Activated T-cell treated with anti-CD3 and anti-CD28 coated beads, Interleukin-2, amount 50 U/mL, for 24 hours (primary cell): ENCODE measurements around the gene MAMDC2.

Experiments used
- DNase-seq: peaks from one replicate; pipeline ENCODE4 v3.0.0-alpha.2; 2020
- H3K27ac Mint-ChIP-seq: 2 replicates; pipeline ENCODE4 v1.8.0; 2020; ENCODE audit warnings: mild to moderate bottlenecking, mixed read lengths
- H3K27me3 Mint-ChIP-seq: 2 replicates; pipeline ENCODE4 v1.8.0; 2020; ENCODE audit warnings: mixed read lengths
- H3K36me3 Mint-ChIP-seq: 2 replicates; pipeline ENCODE4 v1.8.0; 2020; ENCODE audit warnings: low read depth, mixed read lengths
- H3K4me1 Mint-ChIP-seq: 2 replicates; pipeline ENCODE4 v1.8.0; 2020; ENCODE audit warnings: low read depth, mixed read lengths
- H3K4me3 Mint-ChIP-seq: 2 replicates; pipeline ENCODE4 v1.8.0; 2020; ENCODE audit warnings: mild to moderate bottlenecking, moderate library complexity, mixed read lengths
- H3K9me3 Mint-ChIP-seq: 2 replicates; pipeline ENCODE4 v1.8.0; 2020; ENCODE audit warnings: mixed read lengths

MAMDC2 gene

GRCh38 chr9:70043689-70044489, at the start of gene MAMDC2:
Gene MAMDC2 (plus strand): TSS chr9:70043848. CDS start chr9:70044198, 350 bp downstream.
- H3K4me1 Mint-ChIP-seq: peaks cover 9% of the 10 kb centered on the region
- H3K36me3 Mint-ChIP-seq: no peaks in the 10 kb centered on the region
- peak within 1 kb of the TSS; percentile 51 for H3K4me3 Mint-ChIP-seq
- H3K9me3 Mint-ChIP-seq: no peaks in the 10 kb centered on the region
- H3K27me3 Mint-ChIP-seq: peaks cover 72% of the 10 kb centered on the region
- H3K27ac Mint-ChIP-seq: no peak within 1 kb of the TSS
- DNase-seq: no peak

- Mint-ChIP-seq H3K27ac (no peak overlapping the region), H3K27me3 (peaks cover 14% of the 10 kb centered on the region), H3K4me1 (no peaks in the 10 kb centered on the region), H3K36me3 (no peaks in the 10 kb centered on the region), H3K9me3 (no peaks in the 10 kb centered on the region), H3K4me3 (no peak overlapping the region)
- no peak for DNase-seq
These were observed 47.8 kb upstream of the MAMDC2 start for GRCh38 chr9:69995846-69996245.

- no peak for DNase-seq
- Mint-ChIP-seq H3K27ac (no peak overlapping the region), H3K9me3 (no peaks in the 10 kb centered on the region), H3K36me3 (no peaks in the 10 kb centered on the region), H3K4me3 (no peak overlapping the region), H3K27me3 (peaks cover 11% of the 10 kb centered on the region), H3K4me1 (no peaks in the 10 kb centered on the region)
These were observed 46.7 kb upstream of the MAMDC2 start for GRCh38 chr9:69996967-69997366.

- H3K27ac Mint-ChIP-seq: no peak overlapping the region
- no peak for DNase-seq
- no peaks in the 10 kb centered on the region for H3K9me3 Mint-ChIP-seq
- no peak overlapping the region for H3K4me3 Mint-ChIP-seq
- H3K36me3 Mint-ChIP-seq: no peaks in the 10 kb centered on the region
- no peaks in the 10 kb centered on the region for H3K4me1 Mint-ChIP-seq
- H3K27me3 Mint-ChIP-seq: peaks cover 10% of the 10 kb centered on the region
These were observed 46.1 kb upstream of the MAMDC2 start for GRCh38 chr9:69997524-69997923.

- no peak overlapping the region for H3K27ac Mint-ChIP-seq
- H3K4me3 Mint-ChIP-seq: no peak overlapping the region
- DNase-seq: no peak
- H3K4me1 Mint-ChIP-seq: no peaks in the 10 kb centered on the region
- H3K9me3 Mint-ChIP-seq: no peaks in the 10 kb centered on the region
- no peaks in the 10 kb centered on the region for H3K36me3 Mint-ChIP-seq
- H3K27me3 Mint-ChIP-seq: peaks cover 8% of the 10 kb centered on the region
These were observed 44.3 kb upstream of the MAMDC2 start for GRCh38 chr9:69999315-69999714.

- no peaks in the 10 kb centered on the region for H3K36me3 Mint-ChIP-seq
- no peaks in the 10 kb centered on the region for H3K9me3 Mint-ChIP-seq
- no peak overlapping the region for H3K27ac Mint-ChIP-seq
- DNase-seq: no peak
- no peak overlapping the region for H3K4me3 Mint-ChIP-seq
- H3K27me3 Mint-ChIP-seq: peaks cover 8% of the 10 kb centered on the region
- no peaks in the 10 kb centered on the region for H3K4me1 Mint-ChIP-seq
These were observed 43.2 kb upstream of the MAMDC2 start for GRCh38 chr9:70000469-70000868.

GRCh38 chr9:70003901-70004714, 39.5 kb upstream of the MAMDC2 start:
- DNase-seq: no peak
- Mint-ChIP-seq H3K9me3 (no peaks in the 10 kb centered on the region), H3K27ac (no peak overlapping the region), H3K36me3 (no peaks in the 10 kb centered on the region), H3K27me3 (peaks cover 29% of the 10 kb centered on the region), H3K4me1 (no peaks in the 10 kb centered on the region), H3K4me3 (no peak overlapping the region)

GRCh38 chr9:70006306-70006705, 37.3 kb upstream of the MAMDC2 start:
- Mint-ChIP-seq H3K27ac (no peak overlapping the region), H3K4me1 (no peaks in the 10 kb centered on the region), H3K9me3 (no peaks in the 10 kb centered on the region), H3K27me3 (peaks cover 29% of the 10 kb centered on the region), H3K4me3 (no peak overlapping the region), H3K36me3 (no peaks in the 10 kb centered on the region)
- DNase-seq: no peak

- peaks cover 29% of the 10 kb centered on the region for H3K27me3 Mint-ChIP-seq
- H3K9me3 Mint-ChIP-seq: no peaks in the 10 kb centered on the region
- no peaks in the 10 kb centered on the region for H3K36me3 Mint-ChIP-seq
- no peak for DNase-seq
- no peak overlapping the region for H3K27ac Mint-ChIP-seq
- no peaks in the 10 kb centered on the region for H3K4me1 Mint-ChIP-seq
- no peak overlapping the region for H3K4me3 Mint-ChIP-seq
These were observed 35.8 kb upstream of the MAMDC2 start for GRCh38 chr9:70007831-70008230.

GRCh38 chr9:70010015-70010414, 33.6 kb upstream of the MAMDC2 start:
- DNase-seq: no peak
- no peak overlapping the region for H3K4me3 Mint-ChIP-seq

GRCh38 chr9:70011366-70011765, 32.3 kb upstream of the MAMDC2 start:
- DNase-seq: no peak
- H3K9me3 Mint-ChIP-seq: no peaks in the 10 kb centered on the region
- H3K27ac Mint-ChIP-seq: no peak overlapping the region
- H3K4me3 Mint-ChIP-seq: no peak overlapping the region
- no peaks in the 10 kb centered on the region for H3K4me1 Mint-ChIP-seq
- H3K36me3 Mint-ChIP-seq: no peaks in the 10 kb centered on the region
- H3K27me3 Mint-ChIP-seq: peaks cover 16% of the 10 kb centered on the region

More at GRCh38 chr9:70010015-70010414, 33.6 kb upstream of the MAMDC2 start:
- H3K4me1 Mint-ChIP-seq: no peaks in the 10 kb centered on the region
- H3K36me3 Mint-ChIP-seq: no peaks in the 10 kb centered on the region
- H3K27me3 Mint-ChIP-seq: peaks cover 22% of the 10 kb centered on the region
- H3K27ac Mint-ChIP-seq: no peak overlapping the region
- H3K9me3 Mint-ChIP-seq: no peaks in the 10 kb centered on the region

- DNase-seq: no peak
- H3K27me3 Mint-ChIP-seq: peaks cover 10% of the 10 kb centered on the region
- H3K36me3 Mint-ChIP-seq: no peaks in the 10 kb centered on the region
- H3K4me3 Mint-ChIP-seq: no peak overlapping the region
- no peaks in the 10 kb centered on the region for H3K9me3 Mint-ChIP-seq
- no peak overlapping the region for H3K27ac Mint-ChIP-seq
- no peaks in the 10 kb centered on the region for H3K4me1 Mint-ChIP-seq
These were observed 31.1 kb upstream of the MAMDC2 start for GRCh38 chr9:70012569-70012968.

- H3K36me3 Mint-ChIP-seq: no peaks in the 10 kb centered on the region
- H3K27me3 Mint-ChIP-seq: peaks cover 3% of the 10 kb centered on the region
- H3K4me1 Mint-ChIP-seq: no peaks in the 10 kb centered on the region
These were observed 30.0 kb upstream of the MAMDC2 start for GRCh38 chr9:70013598-70014196.

GRCh38 chr9:70015099-70015498, 28.5 kb upstream of the MAMDC2 start:
- Mint-ChIP-seq H3K27ac (no peak overlapping the region), H3K36me3 (no peaks in the 10 kb centered on the region), H3K9me3 (no peaks in the 10 kb centered on the region), H3K4me3 (no peak overlapping the region), H3K4me1 (no peaks in the 10 kb centered on the region), H3K27me3 (peaks cover 7% of the 10 kb centered on the region)
- DNase-seq: no peak

More at GRCh38 chr9:70013598-70014196, 30.0 kb upstream of the MAMDC2 start:
- no peak overlapping the region for H3K4me3 Mint-ChIP-seq
- DNase-seq: no peak
- H3K27ac Mint-ChIP-seq: no peak overlapping the region
- no peaks in the 10 kb centered on the region for H3K9me3 Mint-ChIP-seq

GRCh38 chr9:70020217-70020616, 23.4 kb upstream of the MAMDC2 start:
- no peaks in the 10 kb centered on the region for H3K4me1 Mint-ChIP-seq
- no peak overlapping the region for H3K27ac Mint-ChIP-seq
- H3K4me3 Mint-ChIP-seq: no peak overlapping the region
- H3K27me3 Mint-ChIP-seq: peaks cover 14% of the 10 kb centered on the region
- DNase-seq: no peak
- no peaks in the 10 kb centered on the region for H3K36me3 Mint-ChIP-seq
- H3K9me3 Mint-ChIP-seq: no peaks in the 10 kb centered on the region
